HG03457 (cell line): ENCODE data around the gene SHOX.
"Not testable (repeated sequence)": the region's sequence is repeated elsewhere in the genome, so short reads cannot be mapped to it uniquely, and the experiment has no call there.

ENCODE experiments used
- ATAC-seq: cut with Tn5 transposase; IDR thresholded peaks from one replicate; pipeline ENCODE4 v1.9.1; 2021; ENCODE audit warnings: moderate number of reproducible peaks; ENCODE audit not compliant: unreplicated experiment

The SHOX gene

GRCh38 chrX:621705-622503 is 8.7 kb upstream of the SHOX start:
- ATAC-seq, result no peak

DNA sequence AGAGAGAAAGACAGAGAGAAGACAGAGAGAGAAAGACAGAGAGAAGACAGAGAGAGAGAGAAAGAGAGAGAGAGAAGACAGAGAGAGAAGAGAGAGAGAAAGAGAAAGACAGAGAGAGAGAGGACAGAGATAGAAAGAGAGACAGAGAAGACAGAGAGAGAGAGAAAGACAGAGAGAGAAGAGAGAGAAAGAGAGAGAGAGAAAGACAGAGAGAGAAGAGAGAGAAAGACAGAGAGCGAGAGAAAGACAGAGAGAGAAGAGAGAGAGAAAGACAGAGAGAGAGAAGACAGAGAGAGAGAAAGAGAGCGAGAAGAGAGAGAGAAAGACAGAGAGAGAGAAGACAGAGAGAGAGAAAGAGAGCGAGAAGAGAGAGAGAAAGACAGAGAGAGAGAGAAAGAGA is 7.8 kb upstream of the SHOX start:
- ATAC-seq, result not testable (repeated sequence)

DNA sequence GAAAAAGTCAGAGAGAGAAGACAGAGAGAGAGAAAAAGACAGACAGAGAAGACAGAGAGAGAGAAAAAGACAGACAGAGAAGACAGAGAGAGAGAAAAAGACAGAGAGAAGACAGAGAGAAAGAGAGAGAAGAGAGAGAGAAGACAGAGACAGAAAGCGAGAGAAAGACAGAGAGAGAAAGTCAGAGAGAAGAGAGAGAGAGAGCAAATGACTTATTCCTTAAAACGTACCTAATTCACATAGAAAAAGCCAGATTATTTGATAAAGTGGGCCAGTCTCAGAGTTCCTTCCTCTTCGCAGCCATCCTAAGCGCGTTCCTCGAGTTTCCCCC is 7.4 kb upstream of the SHOX start:
- no peak for ATAC-seq

GRCh38 chrX:623599-624315 is 6.8 kb upstream of the SHOX start:
- no peak for ATAC-seq

- no peak for ATAC-seq
Measured at GRCh38 chrX:625137-625691, 5.4 kb upstream of the SHOX start.

DNA sequence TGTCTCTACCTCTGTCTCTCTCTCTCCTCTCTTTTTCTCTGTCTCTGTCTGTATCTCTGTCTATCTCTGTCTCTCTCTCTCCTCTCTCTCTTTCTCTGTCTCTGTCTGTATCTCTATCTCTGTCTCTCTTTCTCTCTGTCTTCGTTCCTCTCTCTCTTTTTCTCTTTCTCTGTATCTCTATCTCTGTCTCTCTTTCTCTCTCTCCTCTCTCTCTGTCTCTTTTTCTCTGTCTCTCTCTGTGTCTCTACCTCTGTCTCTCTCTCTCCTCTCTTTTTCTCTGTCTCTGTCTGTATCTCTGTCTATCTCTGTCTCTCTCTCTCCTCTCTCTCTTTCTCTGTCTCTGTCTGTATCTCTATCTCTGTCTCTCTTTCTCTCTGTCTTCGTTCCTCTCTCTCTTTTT is 4.5 kb upstream of the SHOX start:
- not testable (repeated sequence) for ATAC-seq

DNA sequence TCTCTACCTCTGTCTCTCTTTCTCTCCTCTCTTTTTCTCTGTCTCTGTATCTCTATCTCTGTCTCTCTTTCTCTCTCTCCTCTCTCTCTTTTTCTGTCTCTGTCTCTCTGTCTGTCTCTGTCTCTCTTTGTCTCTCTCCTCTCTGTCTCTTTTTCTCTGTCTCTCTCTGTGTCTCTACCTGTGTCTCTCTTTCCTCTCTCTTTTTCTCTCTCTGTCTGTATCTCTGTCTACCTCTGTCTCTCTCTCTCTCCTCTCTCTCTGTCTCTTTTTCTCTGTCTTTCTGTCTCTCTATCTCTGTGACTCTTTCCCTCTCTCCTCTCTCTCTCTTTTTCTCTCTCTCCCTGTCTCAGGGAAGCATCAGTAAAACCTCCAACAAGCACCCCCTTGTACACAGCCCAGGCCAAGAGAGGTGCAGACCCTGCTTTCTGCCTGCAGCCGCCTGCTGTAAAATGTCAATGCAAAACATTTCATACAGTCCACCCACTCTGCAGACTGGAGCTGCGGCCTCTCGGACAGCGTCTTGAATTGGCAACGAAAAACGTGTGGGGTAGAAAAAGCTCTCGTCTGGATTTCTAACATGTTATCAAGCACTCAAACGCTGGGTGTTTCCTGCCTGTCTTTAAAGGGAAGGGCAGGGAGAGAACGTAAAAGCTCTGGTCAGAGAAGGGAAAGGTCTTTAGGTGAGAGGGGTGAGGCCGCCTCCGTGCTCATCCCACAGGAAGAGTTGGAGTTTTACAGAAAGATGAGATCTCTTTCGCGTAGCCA is 3.7 kb upstream of the SHOX start:
- ATAC-seq, result no peak

GRCh38 chrX:627510-627981 is 3.0 kb upstream of the SHOX start:
- ATAC-seq, result no peak

DNA sequence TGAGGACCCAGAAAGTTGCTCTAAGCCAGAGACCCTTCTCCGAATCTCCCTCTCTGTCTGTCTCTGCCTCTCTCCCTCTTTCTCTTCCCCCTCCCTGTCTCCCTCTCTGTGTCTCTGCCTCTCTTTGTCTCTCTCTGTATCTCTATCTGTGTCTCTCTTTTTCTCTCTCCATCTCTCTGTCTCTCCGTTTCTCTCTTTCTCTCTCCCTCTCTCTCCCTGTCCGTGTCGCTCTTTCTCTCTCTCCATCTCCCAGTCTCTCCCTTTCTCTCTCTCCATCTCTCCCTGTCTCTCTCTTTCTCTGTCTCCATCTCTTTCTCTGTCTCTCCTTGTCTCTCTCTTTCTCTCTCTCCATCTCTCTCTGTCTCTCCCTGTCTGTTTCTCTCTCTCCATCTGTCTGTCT is 2.6 kb upstream of the SHOX start:
- ATAC-seq, result no peak

DNA sequence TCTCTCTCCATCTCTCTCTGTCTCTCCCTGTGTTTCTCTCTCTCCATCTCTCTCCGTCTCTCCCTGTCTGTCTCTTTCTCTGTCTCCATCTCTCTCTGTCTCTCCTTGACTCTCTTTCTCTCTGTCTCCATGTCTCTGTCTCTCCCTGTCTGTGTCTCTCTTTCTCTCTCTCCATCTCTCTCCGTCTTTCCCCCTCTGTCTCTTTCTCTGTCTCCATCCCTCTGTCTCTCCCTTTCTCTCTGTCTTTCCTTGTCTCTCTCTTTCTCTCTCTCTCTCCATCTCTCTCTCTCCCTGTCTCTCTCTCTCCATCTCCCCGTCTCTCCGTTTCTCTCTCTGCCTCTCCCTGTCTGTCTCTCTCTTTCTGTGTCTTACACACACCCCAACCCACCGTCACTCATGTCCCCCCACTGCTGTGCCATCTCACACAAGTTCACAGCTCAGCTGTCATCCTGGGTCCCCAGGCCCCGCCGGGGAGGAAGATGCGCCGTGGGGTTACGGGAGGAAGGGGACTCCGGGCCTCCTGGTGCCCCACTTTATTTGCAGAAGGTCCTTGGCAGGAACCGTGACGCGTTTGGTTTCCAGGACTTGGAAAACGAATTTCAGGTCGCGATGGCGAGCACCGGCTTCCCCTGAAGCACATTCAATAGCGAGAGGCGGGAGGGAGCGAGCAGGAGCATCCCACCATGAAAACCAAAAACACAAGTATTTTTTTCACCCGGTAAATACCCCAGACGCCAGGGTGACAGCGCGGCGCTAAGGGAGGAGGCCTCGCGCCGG is 1.2 kb upstream of the SHOX start:
- ATAC-seq, result no peak

GRCh38 chrX:630007-630611 is 482 bp upstream of the SHOX start:
- ATAC-seq, result no peak

DNA sequence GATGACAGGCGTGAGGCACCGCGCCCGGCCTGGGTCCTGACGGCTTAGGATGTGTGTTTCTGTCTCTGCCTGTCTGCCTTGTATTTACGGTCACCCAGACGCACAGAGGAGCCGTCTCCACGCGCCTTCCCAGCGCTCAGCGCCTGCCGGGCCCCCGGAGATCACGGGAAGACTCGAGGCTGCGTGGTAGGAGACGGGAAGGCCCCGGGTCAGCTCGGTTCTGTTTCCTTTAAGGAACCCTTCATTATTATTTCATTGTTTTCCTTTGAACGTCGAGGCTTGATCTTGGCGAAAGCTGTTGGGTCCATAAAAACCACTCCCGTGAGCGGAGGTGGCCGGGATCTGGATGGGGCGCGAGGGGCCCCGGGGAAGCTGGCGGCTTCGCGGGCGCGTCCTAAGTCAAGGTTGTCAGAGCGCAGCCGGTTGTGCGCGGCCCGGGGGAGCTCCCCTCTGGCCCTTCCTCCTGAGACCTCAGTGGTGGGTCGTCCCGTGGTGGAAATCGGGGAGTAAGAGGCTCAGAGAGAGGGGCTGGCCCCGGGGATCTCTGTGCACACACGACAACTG is 1.3 kb downstream of the SHOX start:
- ATAC-seq, result no peak

- no peak for ATAC-seq
Measured at GRCh38 chrX:632366-633042, 1.9 kb downstream of the SHOX start.

- ATAC-seq, result no peak
Measured at GRCh38 chrX:633043-633984, 2.7 kb downstream of the SHOX start.

DNA sequence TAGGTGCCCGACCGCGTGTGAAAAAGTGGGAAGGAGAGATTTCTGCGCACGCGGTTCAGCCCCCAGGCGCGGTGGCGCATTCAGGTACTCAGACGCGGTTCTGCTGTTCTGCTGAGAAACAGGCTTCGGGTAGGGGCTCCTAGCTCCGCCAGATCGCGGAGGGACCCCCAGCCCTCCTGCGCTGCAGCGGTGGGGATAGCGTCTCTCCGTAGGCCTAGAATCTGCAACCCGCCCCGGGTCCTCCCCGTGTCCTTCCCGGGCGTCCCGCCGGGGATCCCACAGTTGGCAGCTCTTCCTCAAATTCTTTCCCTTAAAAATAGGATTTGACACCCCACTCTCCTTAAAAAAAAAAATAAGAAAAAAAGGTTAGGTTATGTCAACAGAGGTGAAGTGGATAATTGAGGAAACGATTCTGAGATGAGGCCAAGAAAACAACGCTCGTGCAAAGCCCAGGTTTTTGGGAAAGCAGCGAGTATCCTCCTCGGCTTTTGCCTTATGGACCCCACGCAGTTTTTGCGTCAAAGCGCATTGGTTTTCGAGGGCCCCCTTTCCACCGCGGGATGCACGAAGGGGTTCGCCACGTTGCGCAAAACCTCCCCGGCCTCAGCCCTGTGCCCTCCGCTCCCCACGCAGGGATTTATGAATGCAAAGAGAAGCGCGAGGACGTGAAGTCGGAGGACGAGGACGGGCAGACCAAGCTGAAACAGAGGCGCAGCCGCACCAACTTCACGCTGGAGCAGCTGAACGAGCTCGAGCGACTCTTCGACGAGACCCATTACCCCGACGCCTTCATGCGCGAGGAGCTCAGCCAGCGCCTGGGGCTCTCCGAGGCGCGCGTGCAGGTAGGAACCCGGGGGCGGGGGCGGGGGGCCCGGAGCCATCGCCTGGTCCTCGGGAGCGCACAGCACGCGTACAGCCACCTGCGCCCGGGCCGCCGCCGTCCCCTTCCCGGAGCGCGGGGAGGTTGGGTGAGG is 3.7 kb downstream of the SHOX start:
- ATAC-seq, result no peak

- ATAC-seq, result no peak
Measured at GRCh38 chrX:635428-636090, 5.0 kb downstream of the SHOX start.
